Ascending aorta (tissue), 2 donors: Measurements from ENCODE around the gene RLF. TPM values are rescaled to one million over a fixed set of nuclear protein-coding genes. Genes with fewer than 3 reads are reported as not detected.

Experiments used
- DNase-seq, 2 donors: peaks; one replicate each; pipeline ENCODE4 v3.0.0-alpha.2; 2019; ENCODE audit warnings: low spot score in 2 of 2
- H3K27ac ChIP-seq, 2 donors: fragments of 200-600 bp; sonication (generic); one replicate each; pipeline ENCODE4 v1.5.1; 2016 to 2017; ENCODE audit warnings: mild to moderate bottlenecking in 1 of 2
- H3K27me3 ChIP-seq: fragments of 200-600 bp; sonication (generic); one replicate; pipeline ENCODE4 v1.5.1; 2017
- H3K36me3 ChIP-seq, 2 donors: fragments of 200-600 bp; sonication (generic); one replicate each; pipeline ENCODE4 v1.5.1; 2016
- H3K4me1 ChIP-seq, 2 donors: fragments of 200-600 bp; sonication (generic); one replicate each; pipeline ENCODE4 v1.5.1; 2016 to 2017; ENCODE audit warnings: mild to moderate bottlenecking in 1 of 2
- H3K4me3 ChIP-seq, 2 donors: fragments of 200-600 bp; sonication (generic); one replicate each; pipeline ENCODE4 v1.5.1; 2016 to 2017; ENCODE audit warnings: mild to moderate bottlenecking in 1 of 2
- H3K9me3 ChIP-seq, 2 donors: fragments of 200-600 bp; sonication (generic); one replicate each; pipeline ENCODE4 v1.5.1; 2016
- CTCF ChIP-seq, 3 experiments: fragments of 200-600 bp in 2 of 3; fragments of 450-650 bp in 1 of 3; sonication (generic) in 2 of 3; IDR thresholded peaks; one replicate each; pipeline ENCODE4 v1.5.1; 2016 to 2019; ENCODE audit warnings: antibody characterized with exemption in 3 of 3, mild to moderate bottlenecking in 1 of 3, moderate library complexity in 1 of 3
- intact Hi-C: fragments of 100-400 bp; cut with DNase I; formaldehyde crosslinking; loops from one replicate; pipeline ENCODE4 v1.15.1; 2023
- total RNA-seq: library from RNA; depleted of rRNA; stranded (reverse); fragments of >200 nt; gene quantifications from one replicate; pipeline ENCODE4 v1.1.0, GENCODE V29; 2016

The RLF gene
- total RNA-seq, 1 donor from 2014 or later, result 7.1 TPM

GRCh38 chr1:40267767-40268187 is 106.6 kb downstream of the RLF start:
- Histone ChIP-seq H3K9me3 (no peaks in the 10 kb centered on the region), H3K4me3 (peak overlapping the region in 1 of 2 donors; percentile 11), H3K36me3 (peaks cover 34 to 44% of the 10 kb centered on the region in 2 donors), H3K27me3 (no peaks in the 10 kb centered on the region), H3K27ac (peak overlapping the region; percentile 81 to 89), H3K4me1 (peaks cover 0 to 57% of the 10 kb centered on the region in 2 donors)
- DNase-seq, result peak in 1 of 2 donors; percentile 69
- intact Hi-C loops, result loop anchor here (5.0 kb wide), 1 partner anchor 425 kb away; the partner anchor contains the start of gene NFYC
- no peak for TF ChIP-seq CTCF (IDR thresholded peaks at IDR 0.05)

- no peak for TF ChIP-seq CTCF (IDR thresholded peaks at IDR 0.05)
- intact Hi-C loops, result loop anchor here (5.0 kb wide), 1 partner anchor 424 kb away; the partner anchor contains the start of gene NFYC
- H3K4me1 ChIP-seq, result peaks cover 0 to 52% of the 10 kb centered on the region in 2 donors
These were observed 107.0 kb downstream of the RLF start for GRCh38 chr1:40268211-40268610.

GRCh38 chr1:40270152-40270834 is 109.1 kb downstream of the RLF start:
- Histone ChIP-seq H3K4me1 (peaks cover 0 to 36% of the 10 kb centered on the region in 2 donors), H3K9me3 (no peaks in the 10 kb centered on the region), H3K27me3 (no peaks in the 10 kb centered on the region), H3K4me3 (no peak overlapping the region), H3K27ac (peak overlapping the region; percentile 42 to 54), H3K36me3 (peaks cover 50 to 62% of the 10 kb centered on the region in 2 donors)
- intact Hi-C loops, result no loop called here
- DNase-seq, result no peak
- TF ChIP-seq CTCF (IDR thresholded peaks at IDR 0.05), result no peak

More at GRCh38 chr1:40268211-40268610, 107.0 kb downstream of the RLF start:
- Histone ChIP-seq H3K36me3 (peaks cover 37 to 47% of the 10 kb centered on the region in 2 donors), H3K9me3 (no peaks in the 10 kb centered on the region), H3K27ac (peak overlapping the region; percentile 81 to 85), H3K4me3 (peak overlapping the region in 1 of 2 donors; percentile 11), H3K27me3 (no peaks in the 10 kb centered on the region)
- DNase-seq, result no peak

- no peak for DNase-seq
These were observed 111.5 kb downstream of the RLF start for GRCh38 chr1:40272653-40273213.

GRCh38 chr1:40273547-40274166 is 112.5 kb downstream of the RLF start:
- no peak for DNase-seq
- intact Hi-C loops, result no loop called here
- H3K27me3 ChIP-seq, result no peaks in the 10 kb centered on the region
- H3K36me3 ChIP-seq, result peaks cover 55 to 74% of the 10 kb centered on the region in 2 donors
- no peak overlapping the region for H3K4me3 ChIP-seq
- H3K27ac ChIP-seq, result no peak overlapping the region
- no peaks in the 10 kb centered on the region for H3K9me3 ChIP-seq
- no peak for TF ChIP-seq CTCF (IDR thresholded peaks at IDR 0.05)
- H3K4me1 ChIP-seq, result peaks cover 0 to 8% of the 10 kb centered on the region in 2 donors

More at GRCh38 chr1:40272653-40273213, 111.5 kb downstream of the RLF start:
- H3K4me3 ChIP-seq, result no peak overlapping the region
- no peaks in the 10 kb centered on the region for H3K27me3 ChIP-seq
- TF ChIP-seq CTCF (IDR thresholded peaks at IDR 0.05), result no peak
- H3K9me3 ChIP-seq, result no peaks in the 10 kb centered on the region
- H3K36me3 ChIP-seq, result peaks cover 57 to 78% of the 10 kb centered on the region in 2 donors
- H3K27ac ChIP-seq, result no peak overlapping the region
- H3K4me1 ChIP-seq, result peaks cover 0 to 14% of the 10 kb centered on the region in 2 donors
- intact Hi-C loops, result no loop called here
